ENCODE data around the gene ASPA. TPM values are rescaled to one million over a fixed set of nuclear protein-coding genes. Genes with fewer than 3 reads are reported as not detected.
"Not testable (repeated sequence)": the region's sequence is repeated elsewhere in the genome, so short reads cannot be mapped to it uniquely, and the experiment has no call there.

The ASPA gene
- not detected in 2 replicates for total RNA-seq (2021)
- Bru-seq, nascent RNA: not detected
- BruChase-seq, experiment 1, labeled RNA remaining after a 2-hour chase: not detected
- BruChase-seq, experiment 2, labeled RNA remaining after a 6-hour chase: percentile 3 among the genes with signal in this experiment
- long read RNA-seq: 0 reads

GRCh38 chr17:3475812-3476610 lies at the start of gene ASPA:
Gene ASPA, plus strand, starts transcription at chr17:3475997. Its CDS starts 163 bp downstream, at chr17:3476160.
- no peak within 1 kb of the TSS for H3K27ac ChIP-seq (ENCODE audit: low read depth, low read length, poor library complexity, severe bottlenecking)
- H3K36me3 ChIP-seq (ENCODE audit: insufficient read depth, low read length, poor library complexity, severe bottlenecking): no peaks in the 10 kb centered on the region
- H3K4me1 ChIP-seq (ENCODE audit: insufficient read depth, low read length, poor library complexity, severe bottlenecking): no peaks in the 10 kb centered on the region
- intact Hi-C loops (cut with micrococcal nuclease; ENCODE audit: unreplicated experiment): no loop called here
- ChIA-PET POLR2A (ENCODE audit: low non-redundant PET) (no interaction called here), CTCF (no interaction called here)
- no TSS peak for BruUV-seq (replicated peaks)
- peaks cover 10% of the 10 kb centered on the region for H3K27me3 ChIP-seq (replicated peaks; ENCODE audit: insufficient read depth, low read depth, low read length, poor library complexity)
- TF ChIP-seq EZH2 (IDR thresholded peaks at IDR 0.05; ENCODE audit: borderline replicate concordance, low read depth, low read length, poor library complexity, severe bottlenecking) (no peak), CTCF (conservative IDR thresholded peaks at IDR 0.05; ENCODE audit: low read depth, low read length) (no peak)
- H3K9me3 ChIP-seq (ENCODE audit: low read depth, low read length, poor library complexity, severe bottlenecking): no peaks in the 10 kb centered on the region
- peak within 1 kb of the TSS; percentile 35 for H3K4me3 ChIP-seq (ENCODE audit: low read depth, low read length, poor library complexity, severe bottlenecking)
- DNase-seq (ENCODE audit: low spot score): no peak

- H3K4me3 ChIP-seq (ENCODE audit: low read depth, low read length, poor library complexity, severe bottlenecking); H3K4me1 ChIP-seq (ENCODE audit: insufficient read depth, low read length, poor library complexity, severe bottlenecking); H3K27me3 ChIP-seq (replicated peaks; ENCODE audit: insufficient read depth, low read depth, low read length, poor library complexity); POLR2A ChIA-PET (ENCODE audit: low non-redundant PET); H3K27ac ChIP-seq (ENCODE audit: low read depth, low read length, poor library complexity, severe bottlenecking); H3K9me3 ChIP-seq (ENCODE audit: low read depth, low read length, poor library complexity, severe bottlenecking); H3K36me3 ChIP-seq (ENCODE audit: insufficient read depth, low read length, poor library complexity, severe bottlenecking); intact Hi-C loops (cut with micrococcal nuclease; ENCODE audit: unreplicated experiment); DNase-seq (ENCODE audit: low spot score); BruUV-seq (replicated peaks); CTCF ChIA-PET: not testable (repeated sequence)
These were observed 42.6 kb upstream of the ASPA start for GRCh38 chr17:3433215-3433614.

GRCh38 chr17:3433741-3434140 lies 42.1 kb upstream of the ASPA start, which contains the start of gene OR1E2:
Gene OR1E2, minus strand, starts transcription at chr17:3433841. Its CDS starts 0 bp downstream, at chr17:3433841.
- H3K27ac ChIP-seq (ENCODE audit: low read depth, low read length, poor library complexity, severe bottlenecking): no peak within 1 kb of the TSS
- H3K4me1 ChIP-seq (ENCODE audit: insufficient read depth, low read length, poor library complexity, severe bottlenecking): no peaks in the 10 kb centered on the region
- no TSS peak for BruUV-seq (replicated peaks)
- intact Hi-C loops (cut with micrococcal nuclease; ENCODE audit: unreplicated experiment): no loop called here
- H3K4me3 ChIP-seq (ENCODE audit: low read depth, low read length, poor library complexity, severe bottlenecking): no peak within 1 kb of the TSS
- H3K27me3 ChIP-seq (replicated peaks; ENCODE audit: insufficient read depth, low read depth, low read length, poor library complexity): peaks cover 8% of the 10 kb centered on the region
- TF ChIP-seq CTCF (conservative IDR thresholded peaks at IDR 0.05; ENCODE audit: low read depth, low read length) (no peak), EZH2 (IDR thresholded peaks at IDR 0.05; ENCODE audit: borderline replicate concordance, low read depth, low read length, poor library complexity, severe bottlenecking) (no peak)
- POLR2A ChIA-PET (ENCODE audit: low non-redundant PET): interaction anchor here (0.5 kb wide), 1 partner anchor 78 kb away, joined by 3 read pairs; no protein-coding TSS in a partner anchor
- CTCF ChIA-PET: no interaction called here
- H3K9me3 ChIP-seq (ENCODE audit: low read depth, low read length, poor library complexity, severe bottlenecking): no peaks in the 10 kb centered on the region
- no peak for DNase-seq (ENCODE audit: low spot score)
- H3K36me3 ChIP-seq (ENCODE audit: insufficient read depth, low read length, poor library complexity, severe bottlenecking): no peaks in the 10 kb centered on the region

Data from A673 (cell line).